ENCODE results near the gene FOXN3.

GRCh38 chr14:89342049-89342448, 75.0 kb downstream of the FOXN3 start:
- TF ChIP-seq CTCF (IDR thresholded peaks at IDR 0.05) (no peak), POLR2A (IDR thresholded peaks at IDR 0.05; ENCODE audit: low read length) (no peak), PHF8 (IDR thresholded peaks at IDR 0.05; ENCODE audit: borderline replicate concordance, low read depth) (no peak), GATA3 (IDR thresholded peaks at IDR 0.05; ENCODE audit: borderline replicate concordance) (no peak), REST (IDR thresholded peaks at IDR 0.05) (no peak), JUNB (IDR thresholded peaks at IDR 0.05) (no peak), RNF2 (IDR thresholded peaks at IDR 0.05; ENCODE audit: borderline replicate concordance, low read depth) (no peak), RFX5 (IDR thresholded peaks at IDR 0.05) (no peak), EP300 (IDR thresholded peaks at IDR 0.05) (no peak)
